Inflammatory macrophage treated with lipopolysaccharide for 1 hour (primary cell): ENCODE measurements around the gene FFAR3.

ENCODE experiments used
- DNase-seq, 2 donors: peaks; one replicate each; pipeline ENCODE4 v3.0.0-alpha.2; 2020 to 2022

FFAR3 gene

DNA sequence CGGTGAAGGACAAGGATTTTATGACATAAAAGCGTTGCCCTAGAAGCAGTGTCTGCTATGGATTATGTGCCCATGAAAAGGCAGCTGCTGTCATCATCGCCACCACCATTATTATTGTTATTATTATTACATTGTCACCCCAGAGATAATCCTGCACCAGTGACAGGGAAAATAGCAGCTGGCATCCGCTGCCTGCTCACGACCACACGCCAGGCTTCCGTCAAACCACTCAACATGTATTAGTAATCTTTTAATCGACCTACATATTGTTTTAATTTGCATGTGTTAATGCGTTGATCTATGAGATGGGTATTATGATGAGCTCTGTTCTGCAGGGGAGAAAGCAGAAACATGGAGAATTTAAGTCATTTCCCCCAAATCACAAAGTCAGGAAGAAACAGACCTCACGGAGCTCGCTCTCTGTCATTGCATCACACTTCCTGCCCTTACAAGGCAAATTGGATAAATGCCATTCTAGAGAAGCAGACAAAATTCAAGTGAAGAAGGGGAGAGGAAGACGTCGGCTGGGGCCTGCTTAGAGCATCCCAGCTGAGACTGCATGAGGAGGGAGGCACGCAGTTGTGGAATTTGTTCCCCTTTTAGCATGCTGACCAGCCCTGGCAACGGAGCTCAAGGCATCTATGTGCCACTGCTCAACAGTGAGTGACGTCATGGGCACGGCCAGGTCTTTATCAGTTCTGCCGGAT, at the start of gene FFAR3:
FFAR3 (plus strand) TSS at position 594 of the 707 bp plus-strand sequence. CDS start 431 bp downstream, outside the sequence.
- peak; percentile 47 to 54 for DNase-seq

GRCh38 chr19:35308910-35309309, 49.4 kb upstream of the FFAR3 start:
- DNase-seq: no peak

- DNase-seq: no peak
Measured at GRCh38 chr19:35309481-35310279, 48.6 kb upstream of the FFAR3 start.

GRCh38 chr19:35310331-35310730, 47.9 kb upstream of the FFAR3 start:
- no peak for DNase-seq

- DNase-seq: no peak
Measured at GRCh38 chr19:35310811-35311465, 47.3 kb upstream of the FFAR3 start.

DNA sequence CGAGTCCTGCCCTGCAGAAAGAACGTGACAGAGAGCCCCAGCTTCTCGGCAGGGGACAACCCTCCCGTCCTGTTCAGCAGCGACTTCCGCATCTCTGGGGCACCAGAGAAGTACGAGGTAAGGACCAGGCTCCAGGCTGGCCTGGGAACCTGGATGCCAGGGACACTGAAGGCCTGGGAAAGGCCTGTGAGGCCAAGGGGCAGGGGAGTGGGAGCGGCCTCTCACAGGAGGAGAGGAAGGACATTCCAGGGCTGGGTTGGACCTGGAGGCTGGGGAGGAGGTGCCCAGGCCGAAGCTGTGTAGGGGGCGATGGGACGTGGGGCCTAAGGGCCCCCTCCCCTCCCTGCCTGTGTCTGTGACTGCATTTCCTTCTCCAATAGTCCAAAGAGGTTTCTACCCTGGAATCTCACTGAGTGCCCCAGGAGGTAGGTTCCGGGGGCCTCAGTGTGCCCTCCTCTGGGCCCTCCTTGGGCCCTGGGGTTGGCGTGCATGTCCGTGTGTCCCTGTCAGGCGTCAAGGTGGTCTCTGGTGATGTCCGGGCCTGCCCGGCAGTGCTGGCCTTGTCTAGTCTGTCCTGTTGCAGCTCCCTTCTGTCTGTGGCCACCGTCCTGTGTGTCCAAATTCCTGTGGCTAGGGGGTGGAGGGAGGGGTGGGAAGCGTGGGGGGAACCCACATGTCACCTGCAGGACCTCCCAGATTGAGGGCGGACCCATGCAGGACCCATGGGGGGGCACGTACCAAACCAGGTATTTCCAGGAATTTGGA, 46.2 kb upstream of the FFAR3 start:
- no peak for DNase-seq

DNA sequence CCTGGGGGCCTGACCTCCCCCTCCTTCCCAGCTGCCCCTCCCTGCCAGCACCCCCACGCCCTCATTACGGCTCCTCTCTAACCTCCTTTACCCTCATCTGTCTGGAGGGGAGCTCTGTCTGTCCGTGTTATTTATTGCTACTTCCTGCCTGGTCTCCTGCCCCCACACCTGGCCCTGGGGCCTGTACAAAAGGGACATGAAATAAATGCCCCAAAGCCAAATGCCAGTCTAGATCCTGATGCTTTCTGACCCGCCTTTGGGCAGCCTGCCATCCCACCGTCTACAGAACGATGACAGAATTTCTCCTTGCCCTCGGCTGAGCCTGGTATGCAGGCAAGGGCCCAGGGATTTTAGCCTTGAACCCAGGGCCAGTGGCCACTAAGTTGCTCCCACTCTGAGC, 44.7 kb upstream of the FFAR3 start:
- no peak for DNase-seq

DNA sequence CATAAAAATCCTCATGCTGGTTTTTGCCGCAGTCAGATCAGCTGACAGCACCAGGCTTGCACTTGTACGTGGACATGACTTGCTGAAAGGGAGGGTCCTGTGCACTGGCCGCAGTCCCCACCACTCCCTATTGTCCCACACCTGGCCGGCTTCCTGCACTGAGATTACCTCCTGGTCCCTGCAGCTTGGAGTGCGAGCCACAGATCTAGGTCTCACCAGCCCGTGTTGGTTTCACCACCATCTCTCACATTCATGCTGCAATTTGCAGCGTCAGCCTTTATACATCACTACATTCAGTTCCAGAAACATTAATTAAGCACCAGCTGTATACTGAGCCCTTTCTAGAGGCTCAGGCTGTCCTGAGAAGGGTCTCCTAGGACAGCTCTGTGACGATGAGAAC, 44.2 kb upstream of the FFAR3 start:
- DNase-seq: no peak

DNA sequence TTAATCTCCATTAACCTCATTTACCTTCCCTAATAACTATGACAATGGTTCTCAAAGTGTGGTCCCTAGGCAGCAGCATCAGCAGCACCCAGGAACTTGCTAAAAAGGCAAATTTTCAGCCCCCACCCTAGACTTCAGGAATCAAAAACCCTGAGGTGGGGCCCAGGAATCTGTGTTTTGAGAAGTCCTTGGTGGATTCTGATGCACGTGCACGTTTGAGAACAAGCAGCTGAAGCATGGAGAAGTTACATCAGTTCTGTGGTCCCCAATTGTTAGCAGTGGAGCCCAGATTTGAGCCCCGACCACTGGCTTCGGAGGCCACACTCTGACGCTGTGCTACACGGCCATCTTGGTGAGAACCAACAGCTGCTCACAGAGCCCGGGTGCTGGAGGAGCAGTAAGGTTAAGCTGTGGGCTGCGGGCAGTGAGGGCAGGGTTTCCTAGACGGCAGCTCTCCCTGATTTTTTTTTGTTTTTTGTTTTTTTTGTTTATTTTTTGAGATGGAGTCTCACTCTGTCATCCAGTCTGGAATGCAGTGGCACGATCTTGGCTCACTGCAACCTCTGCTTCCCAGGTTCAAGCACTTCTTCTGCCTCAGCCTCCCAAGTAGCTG, 43.3 kb upstream of the FFAR3 start:
- no peak for DNase-seq

DNA sequence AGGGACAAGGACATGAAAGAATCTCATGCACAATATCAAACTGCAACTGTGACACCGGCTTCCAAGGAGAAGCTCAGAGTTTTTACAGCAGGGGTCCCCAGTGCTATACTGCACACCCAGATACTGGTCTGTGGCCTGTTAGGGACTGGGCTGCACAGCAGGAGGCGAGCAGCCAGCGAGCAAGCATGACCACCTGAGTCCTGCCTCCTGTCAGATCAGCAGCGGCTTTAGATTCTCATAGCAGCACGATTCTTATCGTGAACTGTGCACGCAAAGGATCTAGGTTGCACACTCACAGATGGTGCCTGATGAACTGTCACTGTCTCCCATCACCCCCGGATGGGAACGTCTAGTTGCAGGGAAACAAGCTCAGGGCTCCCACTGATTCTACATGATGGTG, 42.4 kb upstream of the FFAR3 start:
- no peak for DNase-seq

DNA sequence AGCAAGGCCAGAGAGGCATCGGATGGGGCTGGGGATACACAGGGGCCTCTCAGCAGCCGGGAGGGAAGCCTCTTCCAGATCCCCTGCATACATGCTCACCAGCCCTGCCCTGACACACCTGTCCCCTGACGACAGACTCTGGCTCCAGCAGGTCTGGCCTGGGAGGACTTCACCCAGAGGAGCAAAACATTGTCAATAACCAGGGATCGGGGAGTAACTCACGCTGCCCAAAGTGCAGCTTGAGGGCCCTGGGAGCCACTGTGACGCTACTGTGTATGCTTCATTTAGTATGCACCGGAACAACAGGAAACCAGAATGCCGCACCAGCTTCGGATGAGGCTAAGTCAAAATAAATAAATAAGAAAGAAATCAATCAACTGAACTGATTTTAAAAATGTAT, 41.7 kb upstream of the FFAR3 start:
- no peak for DNase-seq

GRCh38 chr19:35317464-35318043, 40.7 kb upstream of the FFAR3 start:
- peak; percentile 56 to 77 for DNase-seq

GRCh38 chr19:35318679-35319448, 39.4 kb upstream of the FFAR3 start:
- DNase-seq: peak; percentile 84 to 97

DNA sequence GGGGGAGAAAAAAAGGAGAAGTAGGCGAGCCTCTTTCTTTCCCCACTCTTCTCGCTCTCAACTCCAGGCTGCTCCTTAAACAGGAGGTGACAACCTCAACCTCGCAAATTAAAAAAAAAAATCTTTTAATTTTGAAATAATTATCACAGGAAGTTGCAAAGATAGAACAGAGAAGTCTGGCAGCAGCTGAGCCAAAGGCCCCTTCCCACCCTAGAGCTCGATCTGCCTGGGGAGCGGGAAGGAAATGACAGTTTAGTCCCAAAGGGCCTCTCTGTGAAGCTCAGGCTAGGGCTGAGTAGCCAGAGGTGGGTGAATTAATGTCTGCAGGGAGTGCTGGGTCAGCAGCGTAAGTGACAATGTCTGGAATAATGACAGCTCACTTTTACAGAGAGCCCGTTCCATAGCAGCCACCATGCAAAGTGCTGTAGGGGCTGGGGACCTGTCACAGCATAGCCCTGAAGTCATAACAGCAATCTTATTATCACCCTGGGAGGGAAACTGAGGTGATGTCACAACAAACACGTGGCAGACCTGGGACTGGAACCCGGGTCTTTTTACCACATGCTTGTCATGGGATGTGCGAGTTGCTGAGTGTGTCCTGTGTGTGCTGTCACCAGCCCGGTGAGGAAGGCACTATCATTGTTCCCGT, 38.1 kb upstream of the FFAR3 start:
- peak in 1 of 2 donors; percentile 46 for DNase-seq

- no peak for DNase-seq
Measured at GRCh38 chr19:35321291-35321690, 37.0 kb upstream of the FFAR3 start.

- DNase-seq: no peak
Measured at GRCh38 chr19:35322014-35322413, 36.2 kb upstream of the FFAR3 start.

DNA sequence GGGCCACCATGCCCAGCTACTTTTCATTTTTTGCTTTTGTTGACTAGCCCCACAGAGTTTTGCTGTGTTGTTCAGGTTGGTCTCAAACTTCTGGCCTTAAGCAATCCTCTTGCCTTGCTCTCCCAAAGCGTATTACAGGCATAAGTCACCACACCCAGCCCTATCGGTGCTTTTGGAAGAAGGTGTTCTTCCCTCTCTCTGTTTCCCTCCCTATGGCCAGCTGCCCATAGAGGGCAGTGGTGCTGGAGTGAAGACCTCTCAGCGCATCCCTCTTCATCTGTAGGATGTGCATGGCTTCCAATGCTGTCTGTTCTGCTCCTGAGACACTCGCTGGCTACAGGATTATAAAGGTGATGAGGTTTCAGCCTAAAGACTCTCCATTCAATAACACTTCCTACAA, 30.6 kb upstream of the FFAR3 start:
- DNase-seq: no peak

DNA sequence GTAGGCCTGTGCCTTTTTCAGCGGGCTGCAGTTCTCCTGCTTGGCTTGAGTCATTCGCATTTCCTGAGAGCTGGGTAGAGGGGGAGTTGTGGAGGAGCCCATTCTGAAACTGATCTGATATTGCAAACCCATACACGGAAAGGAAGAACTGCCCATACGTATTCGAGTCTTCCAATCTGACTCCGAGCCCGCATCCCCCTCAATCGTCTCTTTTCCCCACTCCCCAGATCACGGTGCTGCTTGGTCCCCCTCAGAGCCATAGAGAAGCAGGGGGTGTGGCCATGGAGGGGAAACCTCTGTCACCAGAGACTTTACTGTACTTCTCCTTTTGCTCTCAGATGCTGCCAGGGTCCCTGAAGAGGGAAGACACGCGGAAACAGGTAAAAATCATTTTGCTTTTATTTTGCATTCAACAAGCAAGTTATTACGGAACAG, 29.4 kb upstream of the FFAR3 start, which contains the start of gene CD22:
CD22 (plus strand) TSS at position 337 of the 435 bp plus-strand sequence. CDS start 2,854 bp downstream, outside the sequence.
- peak in 1 of 2 donors; percentile 29 for DNase-seq

DNA sequence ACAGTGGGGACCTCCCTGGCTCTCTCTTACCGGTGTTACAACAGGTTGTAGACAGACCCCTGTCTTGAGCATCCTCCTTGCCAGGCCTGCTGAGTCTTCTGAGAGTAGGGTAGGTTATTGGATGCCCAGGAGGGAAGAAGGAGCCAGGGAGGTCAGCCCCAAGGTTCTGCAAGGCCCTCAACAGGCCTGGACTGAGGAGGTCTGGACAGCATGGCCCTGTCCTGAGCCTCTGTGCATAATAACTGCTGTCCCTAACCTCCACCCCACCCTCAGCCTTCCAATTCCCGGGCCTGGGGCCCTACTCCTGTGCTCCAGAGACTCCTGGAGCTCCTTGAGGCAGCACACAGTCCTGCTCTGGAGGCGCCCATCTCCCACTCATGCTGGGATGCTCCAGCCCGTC, 28.9 kb upstream of the FFAR3 start:
- no peak for DNase-seq

GRCh38 chr19:35330475-35330874, 27.8 kb upstream of the FFAR3 start:
- no peak for DNase-seq
